ENCODE data around the gene TMEM132C. TPM values are rescaled to one million over a fixed set of nuclear protein-coding genes. Genes with fewer than 3 reads are reported as not detected.

Gene TMEM132C
- total RNA-seq, 1 donor from 2014 or later = not detected

DNA sequence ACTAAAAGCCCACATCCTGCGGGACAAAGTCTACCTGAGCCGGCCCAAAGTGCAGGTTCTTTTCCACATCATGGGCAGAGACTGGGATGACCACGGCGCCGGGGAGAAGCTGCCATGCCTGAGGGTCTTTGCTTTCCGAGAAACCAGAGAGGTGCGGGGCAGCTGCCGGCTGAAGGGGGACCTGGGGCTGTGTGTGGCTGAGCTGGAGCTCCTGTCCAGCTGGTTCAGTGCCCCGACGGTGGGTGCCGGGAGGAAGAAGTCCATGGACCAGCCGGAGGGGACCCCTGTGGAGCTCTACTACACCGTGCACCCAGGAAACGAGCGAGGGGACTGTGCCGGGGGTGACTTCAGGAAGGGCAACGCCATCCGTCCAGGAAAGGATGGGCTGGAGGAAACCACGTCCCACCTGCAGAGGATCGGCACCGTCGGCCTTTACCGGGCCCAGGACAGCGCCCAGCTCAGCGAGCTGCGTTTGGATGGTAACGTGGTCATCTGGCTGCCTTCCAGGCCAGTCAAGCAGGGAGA, 148.1 kb downstream of the TMEM132C start:
- Mint-ChIP-seq H3K27ac (no peak overlapping the region), H3K4me3 (ENCODE audit: low read depth) (no peak overlapping the region), H3K36me3 (ENCODE audit: low read depth) (no peaks in the 10 kb centered on the region), H3K27me3 (ENCODE audit: low read depth) (no peaks in the 10 kb centered on the region), H3K9me3 (peaks cover 12% of the 10 kb centered on the region), H3K4me1 (ENCODE audit: low read depth) (no peaks in the 10 kb centered on the region)
- intact Hi-C loops (cut with micrococcal nuclease) = no loop called here
- no peak for DNase-seq (ENCODE audit: low spot score)

DNA sequence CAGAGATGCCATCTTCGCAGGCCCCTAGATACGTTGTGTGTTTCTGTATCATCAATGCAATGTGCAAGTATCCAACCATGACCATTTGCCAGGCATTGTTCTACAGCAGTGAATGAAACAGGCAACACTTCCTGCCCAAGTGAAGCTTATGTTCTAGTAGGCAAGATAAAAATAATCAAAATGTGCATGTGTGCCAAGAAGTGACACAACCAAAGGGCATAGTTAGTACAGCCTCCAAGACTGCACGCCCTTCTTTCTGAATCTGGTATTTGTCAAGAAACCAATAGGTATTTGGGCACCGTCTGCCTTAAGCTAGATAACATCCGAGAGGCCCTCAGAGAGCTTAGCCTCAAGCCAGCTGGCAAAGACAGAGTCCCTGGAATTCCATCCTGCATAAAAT, 152.0 kb downstream of the TMEM132C start:
- intact Hi-C loops (cut with micrococcal nuclease) = no loop called here
- peaks cover 13% of the 10 kb centered on the region for H3K9me3 Mint-ChIP-seq

DNA sequence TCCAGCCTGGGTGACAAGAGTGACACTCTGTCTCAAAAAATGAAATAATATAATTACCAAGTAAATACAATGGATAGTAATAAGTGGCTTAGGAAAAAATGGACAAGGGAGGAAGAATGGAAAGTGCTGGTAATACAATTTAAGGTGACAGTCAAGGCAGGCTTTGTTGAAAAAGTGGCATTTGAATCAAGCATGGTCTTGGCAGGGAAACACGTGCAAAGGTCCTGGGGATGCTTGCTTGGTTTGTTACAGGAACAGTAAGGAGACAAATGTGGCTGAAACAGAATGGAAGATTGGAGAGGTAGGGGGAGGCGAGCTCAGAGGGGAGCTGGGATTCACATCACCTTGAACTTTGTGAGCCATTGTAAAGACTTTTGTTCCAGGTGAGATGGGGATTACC, 153.2 kb downstream of the TMEM132C start:
- no peak for DNase-seq (ENCODE audit: low spot score)
- H3K36me3 Mint-ChIP-seq (ENCODE audit: low read depth) = no peaks in the 10 kb centered on the region
- no peak overlapping the region for H3K27ac Mint-ChIP-seq
- H3K4me3 Mint-ChIP-seq (ENCODE audit: low read depth) = no peak overlapping the region
- peaks cover 20% of the 10 kb centered on the region for H3K9me3 Mint-ChIP-seq
- intact Hi-C loops (cut with micrococcal nuclease) = no loop called here
- H3K27me3 Mint-ChIP-seq (ENCODE audit: low read depth) = no peaks in the 10 kb centered on the region
- H3K4me1 Mint-ChIP-seq (ENCODE audit: low read depth) = no peaks in the 10 kb centered on the region

More for the DNA sequence above, 152.0 kb downstream of the TMEM132C start:
- no peak overlapping the region for H3K27ac Mint-ChIP-seq
- no peaks in the 10 kb centered on the region for H3K36me3 Mint-ChIP-seq (ENCODE audit: low read depth)
- H3K4me1 Mint-ChIP-seq (ENCODE audit: low read depth) = no peaks in the 10 kb centered on the region
- no peak for DNase-seq (ENCODE audit: low spot score)
- no peaks in the 10 kb centered on the region for H3K27me3 Mint-ChIP-seq (ENCODE audit: low read depth)
- no peak overlapping the region for H3K4me3 Mint-ChIP-seq (ENCODE audit: low read depth)

DNA sequence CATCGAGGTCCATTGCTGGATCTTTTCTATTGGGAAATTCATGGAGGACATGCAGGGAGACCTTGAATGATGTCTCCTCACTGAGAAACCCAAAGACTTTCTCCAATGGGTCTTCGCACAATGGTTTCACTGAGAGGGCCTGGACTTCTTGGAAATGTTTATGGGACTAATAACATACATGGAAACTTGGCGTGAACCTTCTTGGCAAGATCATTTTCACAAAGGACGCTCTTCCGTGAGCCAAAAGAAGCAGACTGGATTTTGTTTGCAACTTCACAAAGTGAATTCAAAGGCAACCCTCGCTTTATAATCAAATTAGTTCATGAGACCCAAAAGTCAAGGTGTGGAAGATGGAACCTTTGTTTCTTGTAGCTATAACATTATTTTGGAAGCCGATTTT, 154.4 kb downstream of the TMEM132C start:
- Mint-ChIP-seq H3K27me3 (ENCODE audit: low read depth) (no peaks in the 10 kb centered on the region), H3K4me3 (ENCODE audit: low read depth) (no peak overlapping the region), H3K9me3 (peaks cover 27% of the 10 kb centered on the region), H3K4me1 (ENCODE audit: low read depth) (no peaks in the 10 kb centered on the region), H3K27ac (no peak overlapping the region), H3K36me3 (ENCODE audit: low read depth) (no peaks in the 10 kb centered on the region)
- intact Hi-C loops (cut with micrococcal nuclease) = no loop called here
- DNase-seq (ENCODE audit: low spot score) = no peak

DNA sequence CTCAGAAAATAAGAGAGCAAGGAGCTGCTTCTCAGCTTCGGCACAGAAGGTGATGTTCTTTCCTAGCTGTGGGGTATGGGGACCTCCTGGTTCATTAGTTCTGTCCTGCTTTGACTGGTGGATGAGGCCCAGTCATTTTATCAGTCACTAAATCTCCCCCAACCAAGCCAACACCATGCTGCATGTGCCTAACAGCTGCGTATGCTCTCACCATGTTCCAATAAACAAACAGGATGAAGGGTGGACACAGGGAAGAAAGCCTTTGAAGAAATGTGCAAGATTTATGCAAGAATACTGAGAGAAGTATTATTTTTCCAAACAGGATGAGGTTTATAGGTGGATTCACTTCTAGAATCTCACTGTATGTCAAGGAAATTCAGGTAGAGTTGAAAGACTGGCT, 156.2 kb downstream of the TMEM132C start:
- Mint-ChIP-seq H3K4me1 (ENCODE audit: low read depth) (no peaks in the 10 kb centered on the region), H3K36me3 (ENCODE audit: low read depth) (no peaks in the 10 kb centered on the region), H3K27me3 (ENCODE audit: low read depth) (no peaks in the 10 kb centered on the region), H3K9me3 (peaks cover 27% of the 10 kb centered on the region), H3K4me3 (ENCODE audit: low read depth) (no peak overlapping the region), H3K27ac (no peak overlapping the region)
- DNase-seq (ENCODE audit: low spot score) = no peak
- intact Hi-C loops (cut with micrococcal nuclease) = no loop called here

DNA sequence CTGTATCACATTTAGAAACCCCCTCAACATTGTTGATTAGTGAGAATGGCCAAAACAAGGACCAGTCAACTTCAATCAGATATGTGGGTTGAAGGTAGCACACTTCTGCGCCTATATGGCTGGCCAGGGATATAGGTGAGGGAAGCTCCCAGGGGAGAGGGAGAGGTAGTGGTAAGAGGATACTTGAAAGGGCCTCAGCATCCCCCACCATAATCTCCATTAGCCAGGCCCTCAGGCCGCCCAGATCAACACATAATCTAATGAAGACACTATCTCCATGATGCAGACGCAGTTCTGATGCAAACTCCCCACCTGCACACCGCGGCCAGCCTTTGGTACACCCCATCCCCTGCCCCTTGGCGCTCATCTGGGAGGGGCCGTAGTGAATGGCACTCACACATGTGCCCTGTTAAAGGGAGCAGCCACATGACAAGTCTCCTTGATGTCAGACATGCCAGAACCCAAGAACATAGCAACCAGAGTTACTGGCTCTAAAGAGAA, 158.0 kb downstream of the TMEM132C start:
- Mint-ChIP-seq H3K4me1 (ENCODE audit: low read depth) (no peaks in the 10 kb centered on the region), H3K9me3 (peaks cover 30% of the 10 kb centered on the region), H3K4me3 (ENCODE audit: low read depth) (no peak overlapping the region), H3K27ac (no peak overlapping the region), H3K36me3 (ENCODE audit: low read depth) (no peaks in the 10 kb centered on the region), H3K27me3 (ENCODE audit: low read depth) (no peaks in the 10 kb centered on the region)
- intact Hi-C loops (cut with micrococcal nuclease) = no loop called here
- no peak for DNase-seq (ENCODE audit: low spot score)

DNA sequence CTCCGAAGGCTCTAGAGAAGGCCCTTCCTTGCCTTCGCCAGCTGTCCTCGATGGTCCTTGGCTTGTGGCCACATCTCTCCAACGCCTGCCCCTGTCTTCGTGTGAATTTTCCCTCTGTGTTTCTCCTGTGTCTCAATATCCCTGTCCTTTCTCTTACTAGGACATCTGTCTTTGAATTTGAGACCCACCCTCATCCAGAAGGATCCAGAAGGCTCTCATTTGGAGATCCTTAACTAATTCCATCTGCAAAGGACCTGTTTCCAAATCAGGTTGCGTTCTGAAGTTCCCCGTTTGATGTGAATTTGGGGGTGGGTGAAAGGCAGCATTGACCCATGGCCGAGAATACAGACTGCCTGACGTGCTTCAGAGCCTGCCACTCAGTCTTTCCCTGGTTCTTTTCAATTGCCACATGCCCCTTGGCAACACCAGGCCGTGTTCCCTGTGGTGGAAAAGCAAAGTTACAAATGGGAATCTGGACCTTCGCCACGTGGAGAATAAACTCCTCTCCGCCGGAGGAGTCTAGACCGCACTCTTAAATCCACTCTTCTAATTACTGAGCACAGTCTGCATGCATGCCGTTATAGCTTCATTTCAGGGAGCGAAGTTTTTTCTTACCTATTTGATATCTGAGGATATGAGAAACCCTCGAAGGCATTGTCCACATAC, 158.8 kb downstream of the TMEM132C start:
- intact Hi-C loops (cut with micrococcal nuclease) = no loop called here
- H3K27ac Mint-ChIP-seq = no peak overlapping the region
- no peaks in the 10 kb centered on the region for H3K4me1 Mint-ChIP-seq (ENCODE audit: low read depth)
- H3K4me3 Mint-ChIP-seq (ENCODE audit: low read depth) = no peak overlapping the region
- H3K36me3 Mint-ChIP-seq (ENCODE audit: low read depth) = no peaks in the 10 kb centered on the region
- DNase-seq (ENCODE audit: low spot score) = no peak
- H3K9me3 Mint-ChIP-seq = peaks cover 25% of the 10 kb centered on the region
- no peaks in the 10 kb centered on the region for H3K27me3 Mint-ChIP-seq (ENCODE audit: low read depth)

DNA sequence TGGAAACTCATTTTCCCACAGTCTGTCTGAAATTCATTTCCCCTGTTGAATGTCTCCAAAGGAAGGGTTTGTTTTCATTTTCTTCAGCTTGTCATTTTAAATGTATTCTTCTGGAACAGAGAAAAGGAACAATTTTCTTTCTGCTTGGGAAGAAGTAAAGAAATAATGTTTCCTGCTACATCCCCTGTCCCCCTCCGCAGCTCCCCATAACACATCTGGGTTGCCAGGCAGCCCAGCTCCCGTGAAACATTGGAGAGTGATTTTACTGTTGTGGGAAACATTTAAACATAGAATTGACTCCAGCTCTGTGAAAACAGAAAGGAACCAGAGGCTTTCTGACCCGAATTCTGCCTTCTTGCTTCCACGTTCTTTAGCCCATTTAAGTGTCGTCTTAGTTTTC, 159.5 kb downstream of the TMEM132C start:
- H3K4me3 Mint-ChIP-seq (ENCODE audit: low read depth) = no peak overlapping the region
- no peak overlapping the region for H3K27ac Mint-ChIP-seq
- no peaks in the 10 kb centered on the region for H3K27me3 Mint-ChIP-seq (ENCODE audit: low read depth)
- intact Hi-C loops (cut with micrococcal nuclease) = no loop called here
- no peak for DNase-seq (ENCODE audit: low spot score)
- H3K9me3 Mint-ChIP-seq = peaks cover 25% of the 10 kb centered on the region
- H3K4me1 Mint-ChIP-seq (ENCODE audit: low read depth) = no peaks in the 10 kb centered on the region
- no peaks in the 10 kb centered on the region for H3K36me3 Mint-ChIP-seq (ENCODE audit: low read depth)

DNA sequence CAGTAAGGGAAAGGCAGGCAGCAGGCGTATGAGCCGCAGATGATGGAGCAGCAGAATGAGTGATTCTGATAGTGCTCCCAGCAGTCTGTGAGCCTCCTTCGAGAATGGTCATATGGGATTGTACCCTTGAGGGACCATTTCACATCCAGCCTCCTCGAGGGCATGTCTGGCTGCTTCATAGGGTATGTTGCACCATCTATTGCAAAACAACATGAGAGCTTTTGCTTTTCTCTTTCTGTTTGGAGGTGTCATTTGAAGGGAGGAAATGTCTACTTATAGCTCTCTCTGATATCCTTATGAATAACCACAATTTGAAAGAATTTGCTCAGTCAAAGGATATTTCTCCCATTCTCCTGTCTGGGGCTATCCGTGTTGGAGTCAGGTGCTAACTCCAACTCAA, 172.8 kb downstream of the TMEM132C start:
- intact Hi-C loops (cut with micrococcal nuclease) = no loop called here
- H3K4me1 Mint-ChIP-seq (ENCODE audit: low read depth) = no peaks in the 10 kb centered on the region
- no peak overlapping the region for H3K27ac Mint-ChIP-seq
- H3K27me3 Mint-ChIP-seq (ENCODE audit: low read depth) = no peaks in the 10 kb centered on the region
- peaks cover 15% of the 10 kb centered on the region for H3K9me3 Mint-ChIP-seq
- no peaks in the 10 kb centered on the region for H3K36me3 Mint-ChIP-seq (ENCODE audit: low read depth)
- no peak for DNase-seq (ENCODE audit: low spot score)
- no peak overlapping the region for H3K4me3 Mint-ChIP-seq (ENCODE audit: low read depth)

DNA sequence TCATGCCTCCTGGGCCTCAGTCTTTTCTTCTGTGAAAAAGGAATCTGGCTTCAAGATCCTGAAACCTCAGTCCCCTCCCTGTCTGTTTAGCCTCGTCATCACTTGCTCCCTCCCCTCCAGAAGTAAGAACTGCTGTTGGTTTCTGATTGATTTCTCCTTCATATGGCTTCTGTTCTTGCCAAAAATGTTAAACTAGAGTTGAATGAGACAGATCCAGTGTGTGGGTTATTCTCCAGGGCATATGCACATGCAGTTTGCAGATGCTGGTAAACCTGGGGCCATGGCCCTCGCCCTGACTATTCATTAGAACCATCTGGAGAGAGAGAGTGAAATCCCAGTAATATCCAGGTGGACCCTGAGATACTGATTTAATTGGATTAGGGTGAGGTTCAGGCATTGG, 175.1 kb downstream of the TMEM132C start:
- Mint-ChIP-seq H3K27me3 (ENCODE audit: low read depth) (no peaks in the 10 kb centered on the region), H3K9me3 (peaks cover 8% of the 10 kb centered on the region), H3K27ac (no peak overlapping the region), H3K36me3 (ENCODE audit: low read depth) (no peaks in the 10 kb centered on the region), H3K4me1 (ENCODE audit: low read depth) (no peaks in the 10 kb centered on the region), H3K4me3 (ENCODE audit: low read depth) (no peak overlapping the region)
- intact Hi-C loops (cut with micrococcal nuclease) = no loop called here
- no peak for DNase-seq (ENCODE audit: low spot score)

DNA sequence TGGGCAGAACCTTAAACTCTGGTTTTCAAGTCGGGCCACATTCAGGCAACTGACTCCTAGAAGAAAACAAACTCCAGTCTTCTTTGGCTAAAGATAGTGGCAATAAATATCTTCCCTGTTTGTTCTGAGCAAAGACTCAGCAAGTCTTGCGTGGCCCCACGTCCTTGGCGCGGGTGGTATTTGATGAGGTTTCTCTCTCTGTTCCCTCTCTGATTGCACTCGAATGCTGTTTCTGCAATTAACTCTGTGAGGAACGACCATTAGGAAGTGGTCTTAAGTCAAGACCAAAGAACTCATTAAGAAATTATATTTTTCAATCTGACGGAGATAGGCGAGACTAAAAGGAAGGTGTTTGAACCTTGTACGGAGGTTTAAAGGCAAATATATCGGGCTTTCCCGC, 177.6 kb downstream of the TMEM132C start:
- Mint-ChIP-seq H3K27me3 (ENCODE audit: low read depth) (no peaks in the 10 kb centered on the region), H3K9me3 (no peaks in the 10 kb centered on the region), H3K27ac (no peak overlapping the region), H3K4me3 (ENCODE audit: low read depth) (no peak overlapping the region), H3K36me3 (ENCODE audit: low read depth) (no peaks in the 10 kb centered on the region), H3K4me1 (ENCODE audit: low read depth) (no peaks in the 10 kb centered on the region)
- intact Hi-C loops (cut with micrococcal nuclease) = no loop called here
- no peak for DNase-seq (ENCODE audit: low spot score)

DNA sequence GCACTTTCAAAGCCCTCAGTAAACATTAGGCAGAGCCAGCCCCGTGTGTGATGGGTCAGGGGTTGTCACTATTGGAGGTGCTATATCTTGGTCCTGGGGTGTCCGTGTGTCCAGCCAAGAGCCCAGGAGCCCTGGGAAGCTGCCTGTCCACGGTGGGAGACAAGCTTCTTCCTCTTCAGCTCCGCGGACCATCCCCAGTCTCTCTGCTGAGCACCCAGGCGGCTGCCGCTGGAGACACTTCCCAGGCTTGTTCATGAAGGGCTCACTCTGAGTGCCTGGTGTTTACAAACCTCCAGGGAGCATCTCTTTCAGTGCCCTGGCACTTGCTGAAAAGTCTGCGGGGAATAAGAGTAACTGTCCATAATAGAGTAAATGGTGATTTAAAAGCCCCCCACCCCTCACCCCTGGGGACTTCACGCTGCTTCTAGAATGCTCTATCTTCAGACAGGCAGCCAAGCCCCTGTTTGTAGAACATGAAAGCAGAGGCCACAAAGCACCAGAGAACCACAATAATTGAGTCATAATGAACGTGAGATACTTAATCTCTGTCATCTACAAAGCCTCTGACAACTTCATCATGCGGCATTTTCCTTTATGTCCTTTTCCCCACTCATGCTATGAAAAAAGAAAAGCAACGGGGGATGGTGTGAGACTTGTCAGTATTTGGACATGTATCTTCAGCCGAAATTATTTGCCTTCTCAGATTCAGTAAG, 178.6 kb downstream of the TMEM132C start:
- no peak overlapping the region for H3K27ac Mint-ChIP-seq
- H3K27me3 Mint-ChIP-seq (ENCODE audit: low read depth) = no peaks in the 10 kb centered on the region
- no peak for DNase-seq (ENCODE audit: low spot score)
- no peaks in the 10 kb centered on the region for H3K36me3 Mint-ChIP-seq (ENCODE audit: low read depth)
- intact Hi-C loops (cut with micrococcal nuclease) = no loop called here
- no peaks in the 10 kb centered on the region for H3K4me1 Mint-ChIP-seq (ENCODE audit: low read depth)
- no peaks in the 10 kb centered on the region for H3K9me3 Mint-ChIP-seq
- H3K4me3 Mint-ChIP-seq (ENCODE audit: low read depth) = no peak overlapping the region

DNA sequence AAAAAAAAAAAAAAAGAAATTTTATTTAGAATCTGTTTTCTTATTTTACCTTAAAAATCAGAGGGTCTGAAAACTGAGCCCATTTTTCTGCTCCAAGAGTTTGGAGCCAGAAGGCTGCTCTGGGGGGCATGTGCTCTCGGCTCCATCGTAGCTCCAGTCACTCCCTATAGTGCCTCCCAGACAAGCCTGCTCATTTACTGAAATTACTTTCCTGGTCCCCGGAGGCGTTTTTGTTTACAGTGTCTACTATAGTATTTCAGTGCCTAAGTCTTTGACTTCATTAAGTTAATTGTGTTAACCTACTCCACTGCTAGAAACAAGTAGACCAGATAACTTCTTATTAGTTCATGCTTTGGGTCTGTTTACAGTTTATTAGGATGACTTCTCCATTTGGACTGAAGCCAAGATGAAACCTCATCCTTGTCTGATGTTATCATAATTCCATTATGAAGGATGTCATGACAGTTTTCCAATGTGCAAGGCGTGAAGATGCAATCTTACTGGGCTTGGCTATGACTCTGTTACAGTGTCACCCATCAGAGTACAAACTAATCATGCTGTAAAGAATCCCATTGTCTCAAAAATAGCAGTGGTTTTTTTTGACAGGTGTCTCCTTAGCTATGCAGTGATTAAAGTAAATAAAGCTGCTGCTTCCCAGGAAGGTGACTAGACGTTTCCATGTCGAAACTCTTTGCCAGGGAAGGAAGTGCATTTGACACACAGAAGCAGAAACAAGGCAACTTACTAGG, 182.3 kb downstream of the TMEM132C start:
- H3K9me3 Mint-ChIP-seq = peaks cover 5% of the 10 kb centered on the region
- no peak overlapping the region for H3K4me3 Mint-ChIP-seq (ENCODE audit: low read depth)
- intact Hi-C loops (cut with micrococcal nuclease) = no loop called here
- DNase-seq (ENCODE audit: low spot score) = no peak
- H3K36me3 Mint-ChIP-seq (ENCODE audit: low read depth) = no peaks in the 10 kb centered on the region
- H3K27me3 Mint-ChIP-seq (ENCODE audit: low read depth) = no peaks in the 10 kb centered on the region
- no peaks in the 10 kb centered on the region for H3K4me1 Mint-ChIP-seq (ENCODE audit: low read depth)
- no peak overlapping the region for H3K27ac Mint-ChIP-seq

Measured in activated T-helper 2 cell treated with anti-CD3 and anti-CD28 coated beads, Interferon-gamma antibody, Interleukin-2, Interleukin-4, amounts not matched to agents 10 μg/mL and 5 μg/mL and 100 μg/mL, durations not matched to agents 14 hours and 24 hours and 36 hours (primary cell).